Fibroblast of pulmonary artery (primary cell): ENCODE measurements around the gene CCDC197.

ENCODE experiments used
- DNase-seq: peaks from one replicate; pipeline ENCODE4 v3.0.0-alpha.2; 2010; ENCODE audit warnings: low read depth
- H3K4me3 ChIP-seq: replicated peaks from 2 replicates; pipeline ENCODE4 v1.5.1; 2011; ENCODE audit warnings: low read depth, mild to moderate bottlenecking, control low read depth, low read length, moderate library complexity
- CTCF ChIP-seq: IDR thresholded peaks from 2 replicates; pipeline ENCODE4 v1.5.1; 2011; ENCODE audit warnings: mild to moderate bottlenecking, control low read depth, low read length, inconsistent platforms; ENCODE audit errors: missing control alignments

Gene CCDC197

GRCh38 chr14:93953739-93954515 lies 43.2 kb upstream of the CCDC197 start:
- no peak for TF ChIP-seq CTCF
- H3K4me3 ChIP-seq: no peak overlapping the region

GRCh38 chr14:93954516-93954830 lies 42.6 kb upstream of the CCDC197 start:
- no peak for DNase-seq
- no peak for TF ChIP-seq CTCF
- H3K4me3 ChIP-seq: no peak overlapping the region

More at GRCh38 chr14:93953739-93954515, 43.2 kb upstream of the CCDC197 start:
- DNase-seq: no peak

GRCh38 chr14:93954900-93955849 lies 41.9 kb upstream of the CCDC197 start:
- no peak overlapping the region for H3K4me3 ChIP-seq
- DNase-seq: no peak

GRCh38 chr14:93955850-93956481 lies 41.1 kb upstream of the CCDC197 start:
- no peak for DNase-seq
- no peak for TF ChIP-seq CTCF
- H3K4me3 ChIP-seq: no peak overlapping the region

More at GRCh38 chr14:93954900-93955849, 41.9 kb upstream of the CCDC197 start:
- no peak for TF ChIP-seq CTCF

GRCh38 chr14:93956514-93957332 lies 40.4 kb upstream of the CCDC197 start:
- TF ChIP-seq CTCF: no peak
- no peak overlapping the region for H3K4me3 ChIP-seq
- no peak for DNase-seq

GRCh38 chr14:93957333-93957710 lies 39.8 kb upstream of the CCDC197 start:
- TF ChIP-seq CTCF: no peak
- DNase-seq: no peak
- H3K4me3 ChIP-seq: no peak overlapping the region
